H9 (cell line): ENCODE results near the gene PLA2G4E. TPM values are rescaled to one million over a fixed set of nuclear protein-coding genes. Genes with fewer than 3 reads are reported as not detected.

Experiments used
- DNase-seq: peaks from one replicate; pipeline ENCODE4 v3.0.0-alpha.2; 2017
- H2AFZ ChIP-seq: one replicate; pipeline ENCODE4 v1.6.1; 2013; ENCODE audit warnings: mild to moderate bottlenecking, low read length, control low read depth, moderate library complexity
- H2AK5ac ChIP-seq: 2 replicates; pipeline ENCODE4 v1.6.1; 2013; ENCODE audit warnings: low read length, control low read depth, mixed read lengths; ENCODE audit not compliant: insufficient read length
- H2BK120ac ChIP-seq: one replicate; pipeline ENCODE4 v1.6.1; 2013; ENCODE audit warnings: low read depth, mild to moderate bottlenecking, low read length, control low read depth, inconsistent platforms; ENCODE audit not compliant: poor library complexity, severe bottlenecking
- H2BK12ac ChIP-seq: 2 replicates; pipeline ENCODE4 v1.6.1; 2013; ENCODE audit warnings: low read length, control low read depth, mixed read lengths, low read depth; ENCODE audit not compliant: insufficient read length
- H2BK15ac ChIP-seq: 2 replicates; pipeline ENCODE4 v1.6.1; 2013; ENCODE audit warnings: low read depth, low read length, control low read depth
- H2BK20ac ChIP-seq: one replicate; pipeline ENCODE4 v1.6.1; 2013; ENCODE audit warnings: low read depth, mild to moderate bottlenecking, low read length, control low read depth, inconsistent platforms; ENCODE audit not compliant: poor library complexity, severe bottlenecking
- H2BK5ac ChIP-seq: 2 replicates; pipeline ENCODE4 v1.6.1; 2013; ENCODE audit warnings: low read length, control low read depth, mixed read lengths; ENCODE audit not compliant: insufficient read length
- H3K14ac ChIP-seq: 2 replicates; pipeline ENCODE4 v1.6.1; 2013; ENCODE audit warnings: low read length, control low read depth; ENCODE audit not compliant: insufficient read depth
- H3K18ac ChIP-seq: 2 replicates; pipeline ENCODE4 v1.6.1; 2013; ENCODE audit warnings: low read depth, mild to moderate bottlenecking, mixed read lengths, low read length, control low read depth; ENCODE audit not compliant: insufficient read length
- H3K23ac ChIP-seq: 2 replicates; pipeline ENCODE4 v1.6.1; 2013; ENCODE audit warnings: low read length, control low read depth, mixed read lengths, low read depth; ENCODE audit not compliant: insufficient read length
- H3K23me2 ChIP-seq: 2 replicates; pipeline ENCODE4 v1.6.1; 2013; ENCODE audit warnings: low read depth, mild to moderate bottlenecking, mixed read lengths, low read length, control low read depth; ENCODE audit not compliant: insufficient read length, poor library complexity, severe bottlenecking
- H3K27ac ChIP-seq: 2 replicates; pipeline ENCODE4 v1.5.1; 2013; ENCODE audit warnings: low read length, control low read depth, mixed read lengths, low read depth; ENCODE audit not compliant: insufficient read length
- H3K27me3 ChIP-seq: 2 replicates; pipeline ENCODE4 v1.6.1; 2013; ENCODE audit warnings: low read length, control low read depth, inconsistent platforms; ENCODE audit not compliant: insufficient read depth
- H3K4ac ChIP-seq: 2 replicates; pipeline ENCODE4 v1.6.1; 2013; ENCODE audit warnings: low read depth, mild to moderate bottlenecking, control low read depth, inconsistent platforms, low read length, moderate library complexity
- H3K4me1 ChIP-seq: 2 replicates; pipeline ENCODE4 v1.6.1; 2013; ENCODE audit warnings: low read length, control low read depth, inconsistent platforms; ENCODE audit not compliant: insufficient read depth
- H3K4me2 ChIP-seq: 2 replicates; pipeline ENCODE4 v1.6.1; 2013; ENCODE audit warnings: low read length, control low read depth, mixed read lengths; ENCODE audit not compliant: insufficient read length, insufficient read depth
- H3K56ac ChIP-seq: 2 replicates; pipeline ENCODE4 v1.6.1; 2013; ENCODE audit warnings: low read depth, mild to moderate bottlenecking, mixed read lengths, low read length, control low read depth; ENCODE audit not compliant: insufficient read length
- H3K79me1 ChIP-seq: 2 replicates; pipeline ENCODE4 v1.6.1; 2013; ENCODE audit warnings: low read depth, mild to moderate bottlenecking, moderate library complexity, low read length, control low read depth, inconsistent platforms; ENCODE audit not compliant: insufficient read depth, poor library complexity, severe bottlenecking
- H3K79me2 ChIP-seq: 2 replicates; pipeline ENCODE4 v1.6.1; 2013; ENCODE audit warnings: low read length, control low read depth, inconsistent platforms; ENCODE audit not compliant: insufficient read depth
- H3K9ac ChIP-seq: 2 replicates; pipeline ENCODE4 v1.6.1; 2013; ENCODE audit warnings: low read length, control low read depth, mixed read lengths; ENCODE audit not compliant: insufficient read length; ENCODE audit errors: extremely low read depth
- H3K9me3 ChIP-seq: one replicate; pipeline ENCODE4 v1.6.1; 2013; ENCODE audit warnings: low read depth, low read length, inconsistent platforms; ENCODE audit not compliant: control insufficient read depth
- H3T11ph ChIP-seq: one replicate; pipeline ENCODE4 v1.6.1; 2013; ENCODE audit warnings: mild to moderate bottlenecking, low read length, control low read depth, inconsistent platforms
- H4K20me1 ChIP-seq: one replicate; pipeline ENCODE4 v1.6.1; 2013; ENCODE audit not compliant: control insufficient read depth, insufficient read length, insufficient read depth
- H4K5ac ChIP-seq: 2 replicates; pipeline ENCODE4 v1.6.1; 2013; ENCODE audit warnings: low read depth, mild to moderate bottlenecking, mixed read lengths, low read length, control low read depth; ENCODE audit not compliant: insufficient read length
- H4K8ac ChIP-seq: replicated peaks from 2 replicates; pipeline ENCODE4 v1.6.1; 2013; ENCODE audit warnings: low read length, control low read depth, mixed read lengths, low read depth; ENCODE audit not compliant: insufficient read length
- H4K91ac ChIP-seq: 2 replicates; pipeline ENCODE4 v1.6.1; 2013; ENCODE audit warnings: low read depth, mild to moderate bottlenecking, moderate library complexity, mixed read lengths, low read length, control low read depth; ENCODE audit not compliant: insufficient read length
- H3K27ac Mint-ChIP-seq, 3 experiments: 2 replicates in 2 of 3; 3 replicates in 1 of 3; pipeline ENCODE4 v1.8.0; 2020 to 2021; ENCODE audit warnings: mixed read lengths in 3 of 3, mild to moderate bottlenecking in 1 of 3, moderate library complexity in 1 of 3
- H3K27me3 Mint-ChIP-seq: 2 replicates; pipeline ENCODE4 v1.8.0; 2021; ENCODE audit warnings: low read depth, mild to moderate bottlenecking, moderate library complexity, mixed read lengths
- H3K36me3 Mint-ChIP-seq, 3 experiments: 2 replicates in 2 of 3; 3 replicates in 1 of 3; pipeline ENCODE4 v1.8.0; 2020 to 2021; ENCODE audit warnings: low read depth in 3 of 3, mixed read lengths in 3 of 3; ENCODE audit not compliant: insufficient read depth in 1 of 3
- H3K4me1 Mint-ChIP-seq, 2 experiments: 2 replicates each; pipeline ENCODE4 v1.8.0; 2020; ENCODE audit warnings: mixed read lengths in 2 of 2
- H3K4me3 Mint-ChIP-seq, 2 experiments: 2 replicates in 1 of 2; 3 replicates in 1 of 2; pipeline ENCODE4 v1.8.0; 2020 to 2021; ENCODE audit warnings: mild to moderate bottlenecking in 2 of 2, mixed read lengths in 2 of 2, moderate library complexity in 1 of 2
- H3K9me3 Mint-ChIP-seq, 2 experiments: 2 replicates in 1 of 2; 3 replicates in 1 of 2; pipeline ENCODE4 v1.8.0; 2020; ENCODE audit warnings: mild to moderate bottlenecking in 2 of 2, mixed read lengths in 2 of 2, moderate library complexity in 1 of 2
- CTCF ChIP-seq: fragments of 200-600 bp; sonication (generic); conservative IDR thresholded peaks from 3 replicates; pipeline ENCODE4 v1.8.0; 2021; ENCODE audit warnings: antibody characterized with exemption, mild to moderate bottlenecking
- WGBS: extraction: QIAGEN DNeasy Blood & Tissue Kit; methylation state at CpG from one replicate; pipeline ENCODE4 v1.1.7; 2013; ENCODE audit warnings: missing lambda C conversion rate, low lambda C conversion rate, mixed read lengths; ENCODE audit not compliant: insufficient read length; ENCODE audit errors: extremely low coverage; 5-methylcytosine and 5-hydroxymethylcytosine counted together
- total RNA-seq: library from RNA; stranded (reverse); gene quantifications from 2 replicates; pipeline ENCODE4 v1.2.1, GENCODE V29; 2021

PLA2G4E gene
- total RNA-seq, 1 experiment from 2014 or later: not detected

- 0 out of 2 replicates have a peak, but pooled peaks cover 2% of the 10 kb centered on the region for H3K4me1 ChIP-seq
- H4K20me1 ChIP-seq: no peaks in the 10 kb centered on the region
- peaks cover 8 to 26% of the 10 kb centered on the region in 2 experiments for H3K4me1 Mint-ChIP-seq
- no peak overlapping the region for H4K91ac ChIP-seq
- no peaks in the 10 kb centered on the region for H3K9me3 Mint-ChIP-seq
- H2BK20ac ChIP-seq: no peak overlapping the region
- no peak overlapping the region for H3K23ac ChIP-seq
- no peak overlapping the region for H3K27ac ChIP-seq
- no peak overlapping the region for H3K4me2 ChIP-seq
- H2AFZ ChIP-seq: no peak overlapping the region
- WGBS: no CpG with 5 or more reads among the region's 9 CpGs
- no peak overlapping the region for H3K14ac ChIP-seq
- H4K5ac ChIP-seq: no peak overlapping the region
- no peak overlapping the region for H3K4me3 Mint-ChIP-seq
- H2BK15ac ChIP-seq: no peak overlapping the region
- H3K18ac ChIP-seq: no peak overlapping the region
- H3K79me1 ChIP-seq: no peaks in the 10 kb centered on the region
- no peaks in the 10 kb centered on the region for H3K27me3 ChIP-seq
- H3K79me2 ChIP-seq: no peaks in the 10 kb centered on the region
- peaks cover 4 to 33% (median 28%) of the 10 kb centered on the region in 3 experiments; a peak in 6 of 7 replicates for H3K36me3 Mint-ChIP-seq
- no peak overlapping the region for H3K27ac Mint-ChIP-seq
- H2BK5ac ChIP-seq: no peak overlapping the region
- no peak for TF ChIP-seq CTCF
- H3K23me2 ChIP-seq: no peaks in the 10 kb centered on the region
- H2BK12ac ChIP-seq: no peak overlapping the region
- no peaks in the 10 kb centered on the region for H3K27me3 Mint-ChIP-seq
- DNase-seq: no peak
- H3K9me3 ChIP-seq: no peaks in the 10 kb centered on the region
- H4K8ac ChIP-seq: no peak overlapping the region
- H3K56ac ChIP-seq: no peak overlapping the region
- H3K9ac ChIP-seq: no peak overlapping the region
- H3T11ph ChIP-seq: no peak overlapping the region
- H3K4ac ChIP-seq: no peak overlapping the region
- no peak overlapping the region for H2BK120ac ChIP-seq
- no peak overlapping the region for H2AK5ac ChIP-seq
These were observed 80.9 kb downstream of the PLA2G4E start for GRCh38 chr15:41939986-41940385.
